ENCODE data around the gene JAZF1. TPM values are rescaled to one million over a fixed set of nuclear protein-coding genes. Genes with fewer than 3 reads are reported as not detected.
"Not testable (repeated sequence)": the region's sequence is repeated elsewhere in the genome, so short reads cannot be mapped to it uniquely, and the experiment has no call there.

JAZF1 gene
- total RNA-seq, 4 donors from 2014 or later, result 29.3 to 33.8 (median 30.1) TPM

GRCh38 chr7:28018020-28018419 is 162.6 kb downstream of the JAZF1 start:
- H3K27me3 ChIP-seq, result no peaks in the 10 kb centered on the region
- H3K4me3 ChIP-seq, result no peak overlapping the region
- no peaks in the 10 kb centered on the region for H3K9me3 ChIP-seq
- H3K36me3 ChIP-seq, result no peaks in the 10 kb centered on the region
- intact Hi-C loops (cut with DNase I), result loop anchor here (5.0 to 10.0 kb wide), 2 partner anchors 91 to 203 kb away; no protein-coding TSS in a partner anchor
- H3K4me1 ChIP-seq, result peaks cover 26 to 71% (median 56%) of the 10 kb centered on the region in 4 donors
- DNase-seq (ENCODE audit: extremely low spot score), result peak; percentile 55
- H3K27ac ChIP-seq (replicated peaks in 1 of 4), result peak overlapping the region in 1 of 4 donors; percentile 49
- TF ChIP-seq POLR2AphosphoS5 (IDR thresholded peaks at IDR 0.05), result no peak
- no peak for TF ChIP-seq EP300 (IDR thresholded peaks at IDR 0.05)
- TF ChIP-seq POLR2A (IDR thresholded peaks at IDR 0.05; ENCODE audit: low read depth), result no peak
- no peak for TF ChIP-seq CTCF (IDR thresholded peaks at IDR 0.05)
- WGBS, result 96% methylated on average over 7 of the region's 7 CpGs

GRCh38 chr7:28017372-28017771 is 163.2 kb downstream of the JAZF1 start:
- Histone ChIP-seq H3K4me3 (no peak overlapping the region), H3K9me3 (no peaks in the 10 kb centered on the region), H3K27ac (replicated peaks in 1 of 4) (no peak overlapping the region), H3K4me1 (peaks cover 26 to 78% (median 59%) of the 10 kb centered on the region in 4 donors), H3K36me3 (no peaks in the 10 kb centered on the region), H3K27me3 (no peaks in the 10 kb centered on the region)
- TF ChIP-seq CTCF (IDR thresholded peaks at IDR 0.05) (no peak), POLR2A (IDR thresholded peaks at IDR 0.05; ENCODE audit: low read depth) (no peak)
- 92% methylated on average over 4 of the region's 4 CpGs for WGBS
- DNase-seq (ENCODE audit: extremely low spot score), result no peak
- intact Hi-C loops (cut with DNase I), result loop anchor here (5.0 to 10.0 kb wide), 2 partner anchors 90 to 203 kb away; no protein-coding TSS in a partner anchor

GRCh38 chr7:28016297-28016696 is 164.3 kb downstream of the JAZF1 start:
- Histone ChIP-seq H3K4me1 (peaks cover 26 to 83% (median 64%) of the 10 kb centered on the region in 4 donors), H3K4me3 (no peak overlapping the region), H3K9me3 (no peaks in the 10 kb centered on the region), H3K27me3 (no peaks in the 10 kb centered on the region), H3K27ac (replicated peaks in 1 of 4) (no peak overlapping the region), H3K36me3 (no peaks in the 10 kb centered on the region)
- no peak for TF ChIP-seq CTCF (IDR thresholded peaks at IDR 0.05)
- no peak for DNase-seq (ENCODE audit: extremely low spot score)
- intact Hi-C loops (cut with DNase I), result loop anchor here (5.0 to 10.0 kb wide), 2 partner anchors 89 to 201 kb away; no protein-coding TSS in a partner anchor
- 59% methylated on average over 2 of the region's 2 CpGs for WGBS

- intact Hi-C loops (cut with DNase I), result loop anchor here (5.0 to 10.0 kb wide), 2 partner anchors 88 to 200 kb away; no protein-coding TSS in a partner anchor
- Histone ChIP-seq H3K9me3 (no peaks in the 10 kb centered on the region), H3K36me3 (no peaks in the 10 kb centered on the region), H3K4me1 (peaks cover 25 to 72% (median 55%) of the 10 kb centered on the region in 4 donors), H3K27me3 (no peaks in the 10 kb centered on the region), H3K4me3 (no peak overlapping the region), H3K27ac (replicated peaks in 1 of 4) (no peak overlapping the region)
- 85% methylated on average over 4 of the region's 4 CpGs for WGBS
- no peak for TF ChIP-seq POLR2A (IDR thresholded peaks at IDR 0.05; ENCODE audit: low read depth)
- TF ChIP-seq EP300 (IDR thresholded peaks at IDR 0.05), result no peak
- no peak for DNase-seq (ENCODE audit: extremely low spot score)
These were observed 165.4 kb downstream of the JAZF1 start for GRCh38 chr7:28015169-28015568.

GRCh38 chr7:28014340-28014739 is 166.3 kb downstream of the JAZF1 start:
- H3K4me1 ChIP-seq, result peaks cover 23 to 64% (median 47%) of the 10 kb centered on the region in 4 donors
- intact Hi-C loops (cut with DNase I), result loop anchor here (10.0 kb wide), 1 partner anchor 200 kb away; no protein-coding TSS in a partner anchor
- 93% methylated on average over 4 of the region's 4 CpGs for WGBS
- DNase-seq (ENCODE audit: extremely low spot score); H3K4me3 ChIP-seq; H3K27ac ChIP-seq (replicated peaks in 1 of 4); H3K27me3 ChIP-seq; H3K9me3 ChIP-seq; H3K36me3 ChIP-seq: not testable (repeated sequence)

- intact Hi-C loops (cut with DNase I), result loop anchor here (10.0 kb wide), 1 partner anchor 199 kb away; no protein-coding TSS in a partner anchor
These were observed 167.2 kb downstream of the JAZF1 start for GRCh38 chr7:28013441-28013840.

More at GRCh38 chr7:28013441-28013840, 167.2 kb downstream of the JAZF1 start:
- TF ChIP-seq POLR2AphosphoS5 (IDR thresholded peaks at IDR 0.05), result no peak
- no peak for TF ChIP-seq CTCF (IDR thresholded peaks at IDR 0.05)
- TF ChIP-seq EP300 (IDR thresholded peaks at IDR 0.05), result no peak
- TF ChIP-seq POLR2A (IDR thresholded peaks at IDR 0.05; ENCODE audit: low read depth), result no peak
- H3K36me3 ChIP-seq, result no peaks in the 10 kb centered on the region
- 96% methylated on average over 5 of the region's 5 CpGs for WGBS
- peaks cover 20 to 55% (median 38%) of the 10 kb centered on the region in 4 donors for H3K4me1 ChIP-seq
- no peaks in the 10 kb centered on the region for H3K9me3 ChIP-seq
- no peak overlapping the region for H3K4me3 ChIP-seq
- H3K27ac ChIP-seq (replicated peaks in 1 of 4), result no peak overlapping the region
- H3K27me3 ChIP-seq, result no peaks in the 10 kb centered on the region
- DNase-seq (ENCODE audit: extremely low spot score), result no peak
